HEK293 (cell line): Measurements from ENCODE around the gene GLRX.

Source experiments
- BCL11A ChIP-seq: fragments of 450-650 bp; formaldehyde crosslinking; IDR thresholded peaks from 2 replicates; pipeline ENCODE4 v1.5.1; 2016; ENCODE audit warnings: low read depth, missing biosample characterization, missing genetic modification characterization
- CTCF ChIP-seq: fragments of 450-650 bp; formaldehyde crosslinking; IDR thresholded peaks from 2 replicates; pipeline ENCODE4 v1.5.1; 2016; ENCODE audit warnings: missing biosample characterization, missing genetic modification characterization
- GLIS1 ChIP-seq: fragments of 450-650 bp; formaldehyde crosslinking; IDR thresholded peaks from 2 replicates; pipeline ENCODE4 v1.5.1; 2016; ENCODE audit warnings: missing biosample characterization, missing genetic modification characterization
- KLF8 ChIP-seq: fragments of 450-650 bp; formaldehyde crosslinking; IDR thresholded peaks from 2 replicates; pipeline ENCODE4 v1.5.1; 2016; ENCODE audit warnings: missing biosample characterization, missing genetic modification characterization
- PBX3 ChIP-seq: sonication (generic); formaldehyde crosslinking; IDR thresholded peaks from 2 replicates; pipeline ENCODE4 v1.8.1; 2022; ENCODE audit warnings: mild to moderate bottlenecking, moderate library complexity, missing genetic modification reagents
- RBAK ChIP-seq: fragments of 450-650 bp; formaldehyde crosslinking; IDR thresholded peaks from 2 replicates; pipeline ENCODE4 v1.5.1; 2016; ENCODE audit warnings: missing biosample characterization, missing genetic modification characterization
- REST ChIP-seq: fragments of 450-650 bp; formaldehyde crosslinking; IDR thresholded peaks from 2 replicates; pipeline ENCODE4 v1.5.1; 2016; ENCODE audit warnings: missing biosample characterization, missing genetic modification characterization
- SCRT1 ChIP-seq: fragments of 450-650 bp; formaldehyde crosslinking; IDR thresholded peaks from 2 replicates; pipeline ENCODE4 v1.5.1; 2016; ENCODE audit warnings: missing biosample characterization, missing genetic modification characterization, borderline replicate concordance
- SETDB1 ChIP-seq: IDR thresholded peaks from one replicate; pipeline ENCODE4 v1.6.1; 2017; ENCODE audit warnings: mild to moderate bottlenecking, low read length, moderate library complexity, mixed read lengths; ENCODE audit not compliant: insufficient read length
- ZBTB10 ChIP-seq: fragments of 450-650 bp; formaldehyde crosslinking; IDR thresholded peaks from 2 replicates; pipeline ENCODE4 v1.5.1; 2016; ENCODE audit warnings: missing biosample characterization, missing genetic modification characterization
- ZIC2 ChIP-seq: fragments of 450-650 bp; formaldehyde crosslinking; IDR thresholded peaks from 2 replicates; pipeline ENCODE4 v1.5.1; 2016; ENCODE audit warnings: missing biosample characterization, missing genetic modification characterization
- ZNF404 ChIP-seq: fragments of 450-650 bp; formaldehyde crosslinking; IDR thresholded peaks from 2 replicates; pipeline ENCODE4 v1.5.1; 2017; ENCODE audit warnings: missing biosample characterization, missing genetic modification characterization
- ZNF529 ChIP-seq: fragments of 450-650 bp; formaldehyde crosslinking; IDR thresholded peaks from 2 replicates; pipeline ENCODE4 v1.5.1; 2017; ENCODE audit warnings: missing genetic modification characterization, missing biosample characterization; ENCODE audit not compliant: insufficient replicate concordance
- ZNF544 ChIP-seq: fragments of 450-650 bp; formaldehyde crosslinking; IDR thresholded peaks from 2 replicates; pipeline ENCODE4 v1.5.0; 2017; ENCODE audit warnings: missing biosample characterization, missing genetic modification characterization
- ZNF558 ChIP-seq: fragments of 450-650 bp; formaldehyde crosslinking; IDR thresholded peaks from 2 replicates; pipeline ENCODE4 v1.5.1; 2016; ENCODE audit warnings: missing biosample characterization, missing genetic modification characterization
- ZNF629 ChIP-seq: fragments of 450-650 bp; formaldehyde crosslinking; IDR thresholded peaks from 2 replicates; pipeline ENCODE4 v1.5.1; 2017; ENCODE audit warnings: missing biosample characterization, missing genetic modification characterization
- ZNF654 ChIP-seq: fragments of 450-650 bp; formaldehyde crosslinking; IDR thresholded peaks from 2 replicates; pipeline ENCODE4 v1.5.1; 2016; ENCODE audit warnings: low read depth, missing biosample characterization, missing genetic modification characterization
- ZNF660 ChIP-seq: fragments of 450-650 bp; IDR thresholded peaks from 2 replicates; pipeline ENCODE4 v1.5.1; 2018; ENCODE audit warnings: missing biosample characterization, mild to moderate bottlenecking, missing genetic modification characterization
- ZNF76 ChIP-seq: fragments of 450-650 bp; formaldehyde crosslinking; IDR thresholded peaks from 2 replicates; pipeline ENCODE4; 2016; ENCODE audit warnings: low read depth, missing biosample characterization, missing genetic modification characterization, borderline replicate concordance
- ZNF776 ChIP-seq: fragments of 450-650 bp; formaldehyde crosslinking; IDR thresholded peaks from 2 replicates; pipeline ENCODE4 v1.5.0; 2017; ENCODE audit warnings: missing biosample characterization, missing genetic modification characterization, borderline replicate concordance
- ZNF830 ChIP-seq: fragments of 450-650 bp; IDR thresholded peaks from 2 replicates; pipeline ENCODE4 v1.5.0; 2018; ENCODE audit warnings: missing biosample characterization, missing genetic modification characterization, low read depth, mild to moderate bottlenecking, moderate library complexity
- TF ChIP-seq, protein P1 (sequence below): fragments of 450-650 bp; IDR thresholded peaks from 2 replicates; pipeline ENCODE4 v1.5.1; 2018; ENCODE audit warnings: missing biosample characterization, mild to moderate bottlenecking, missing genetic modification characterization
- TF ChIP-seq, protein P2 (sequence below): fragments of 450-650 bp; formaldehyde crosslinking; IDR thresholded peaks from 2 replicates; pipeline ENCODE4 v1.5.1; 2016; ENCODE audit warnings: missing biosample characterization, missing genetic modification characterization
- TF ChIP-seq, protein P3 (sequence below): fragments of 450-650 bp; formaldehyde crosslinking; IDR thresholded peaks from 2 replicates; pipeline ENCODE4 v1.5.1; 2017; ENCODE audit warnings: missing biosample characterization, missing genetic modification characterization

GLRX gene

GRCh38 chr5:95858661-95859595, 36.4 kb upstream of the GLRX start (continued):
- TF ChIP-seq BCL11A (no peak), ZNF558 (tag by site-specific recombination) (peak; percentile 50), ZNF76 (peak; percentile 66; the same call in 1 of the 2 replicates), ZNF629 (peak; percentile 99), ZNF654 (tag by site-specific recombination) (peak; percentile 98), SETDB1 (no peak), PBX3 (CRISPR knock-in tag) (peak; percentile 78; the same call in 1 of the 2 replicates), ZNF404 (tag by site-specific recombination) (no peak), KLF8 (tag by site-specific recombination) (peak; percentile 41), ZIC2 (peak; percentile 60), ZBTB10 (peak; percentile 84), SCRT1 (tag by site-specific recombination) (0 out of 2 replicates have a peak, but pooled peaks have one; percentile 10), ZNF529 (tag by site-specific recombination) (no peak), ZNF544 (tag by site-specific recombination) (no peak), CTCF (tag by site-specific recombination) (peak; percentile 98), RBAK (tag by site-specific recombination) (peak; percentile 32; the same call in 1 of the 2 replicates), GLIS1 (tag by site-specific recombination) (peak; percentile 91), ZNF830 (tag by site-specific recombination) (no peak), ZNF660 (tag by site-specific recombination) (peak; percentile 98), ZNF776 (tag by site-specific recombination) (no peak), REST (peak; percentile 48; the same call in 1 of the 2 replicates)
- TF ChIP-seq, protein P1, sequence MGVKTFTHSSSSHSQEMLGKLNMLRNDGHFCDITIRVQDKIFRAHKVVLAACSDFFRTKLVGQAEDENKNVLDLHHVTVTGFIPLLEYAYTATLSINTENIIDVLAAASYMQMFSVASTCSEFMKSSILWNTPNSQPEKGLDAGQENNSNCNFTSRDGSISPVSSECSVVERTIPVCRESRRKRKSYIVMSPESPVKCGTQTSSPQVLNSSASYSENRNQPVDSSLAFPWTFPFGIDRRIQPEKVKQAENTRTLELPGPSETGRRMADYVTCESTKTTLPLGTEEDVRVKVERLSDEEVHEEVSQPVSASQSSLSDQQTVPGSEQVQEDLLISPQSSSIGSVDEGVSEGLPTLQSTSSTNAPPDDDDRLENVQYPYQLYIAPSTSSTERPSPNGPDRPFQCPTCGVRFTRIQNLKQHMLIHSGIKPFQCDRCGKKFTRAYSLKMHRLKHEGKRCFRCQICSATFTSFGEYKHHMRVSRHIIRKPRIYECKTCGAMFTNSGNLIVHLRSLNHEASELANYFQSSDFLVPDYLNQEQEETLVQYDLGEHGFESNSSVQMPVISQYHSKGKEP = peak; percentile 82
- TF ChIP-seq, protein P2, sequence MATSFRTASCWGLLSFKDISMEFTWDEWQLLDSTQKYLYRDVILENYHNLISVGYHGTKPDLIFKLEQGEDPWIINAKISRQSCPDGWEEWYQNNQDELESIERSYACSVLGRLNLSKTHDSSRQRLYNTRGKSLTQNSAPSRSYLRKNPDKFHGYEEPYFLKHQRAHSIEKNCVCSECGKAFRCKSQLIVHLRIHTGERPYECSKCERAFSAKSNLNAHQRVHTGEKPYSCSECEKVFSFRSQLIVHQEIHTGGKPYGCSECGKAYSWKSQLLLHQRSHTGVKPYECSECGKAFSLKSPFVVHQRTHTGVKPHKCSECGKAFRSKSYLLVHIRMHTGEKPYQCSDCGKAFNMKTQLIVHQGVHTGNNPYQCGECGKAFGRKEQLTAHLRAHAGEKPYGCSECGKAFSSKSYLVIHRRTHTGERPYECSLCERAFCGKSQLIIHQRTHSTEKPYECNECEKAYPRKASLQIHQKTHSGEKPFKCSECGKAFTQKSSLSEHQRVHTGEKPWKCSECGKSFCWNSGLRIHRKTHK (tag by site-specific recombination) = no peak
- TF ChIP-seq, protein P3, sequence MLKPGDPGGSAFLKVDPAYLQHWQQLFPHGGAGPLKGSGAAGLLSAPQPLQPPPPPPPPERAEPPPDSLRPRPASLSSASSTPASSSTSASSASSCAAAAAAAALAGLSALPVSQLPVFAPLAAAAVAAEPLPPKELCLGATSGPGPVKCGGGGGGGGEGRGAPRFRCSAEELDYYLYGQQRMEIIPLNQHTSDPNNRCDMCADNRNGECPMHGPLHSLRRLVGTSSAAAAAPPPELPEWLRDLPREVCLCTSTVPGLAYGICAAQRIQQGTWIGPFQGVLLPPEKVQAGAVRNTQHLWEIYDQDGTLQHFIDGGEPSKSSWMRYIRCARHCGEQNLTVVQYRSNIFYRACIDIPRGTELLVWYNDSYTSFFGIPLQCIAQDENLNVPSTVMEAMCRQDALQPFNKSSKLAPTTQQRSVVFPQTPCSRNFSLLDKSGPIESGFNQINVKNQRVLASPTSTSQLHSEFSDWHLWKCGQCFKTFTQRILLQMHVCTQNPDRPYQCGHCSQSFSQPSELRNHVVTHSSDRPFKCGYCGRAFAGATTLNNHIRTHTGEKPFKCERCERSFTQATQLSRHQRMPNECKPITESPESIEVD = peak; percentile 75
